MM.1S (cell line): ENCODE measurements around the gene GCLC.

Experiments
- CTCF ChIP-seq: fragments of 300-600 bp; sonication (generic); IDR thresholded peaks from 2 replicates; pipeline ENCODE4 v1.5.1; 2016; ENCODE audit warnings: antibody characterized with exemption, low read length, mixed read lengths
- EZH2 ChIP-seq: fragments of 300-600 bp; sonication (generic); optimal IDR thresholded peaks from 2 replicates; pipeline ENCODE3; 2017; ENCODE audit warnings: low read depth, mild to moderate bottlenecking, antibody characterized with exemption, low read length, mixed read lengths
- EZH2phosphoT487 ChIP-seq: fragments of 300-600 bp; sonication (generic); IDR thresholded peaks from 2 replicates; pipeline ENCODE4 v1.6.1; 2018; ENCODE audit warnings: antibody characterized with exemption, low read length

GRCh38 chr6:53479871-53480270 lies 65.0 kb downstream of the GCLC start:
- TF ChIP-seq CTCF (no peak), EZH2 (no peak), EZH2phosphoT487 (no peak)
